ENCODE data around the gene SUCLG2.
A peak's percentile ranks its signal among the peaks of the same experiment; 100 is the strongest.

Gene SUCLG2, protein sequence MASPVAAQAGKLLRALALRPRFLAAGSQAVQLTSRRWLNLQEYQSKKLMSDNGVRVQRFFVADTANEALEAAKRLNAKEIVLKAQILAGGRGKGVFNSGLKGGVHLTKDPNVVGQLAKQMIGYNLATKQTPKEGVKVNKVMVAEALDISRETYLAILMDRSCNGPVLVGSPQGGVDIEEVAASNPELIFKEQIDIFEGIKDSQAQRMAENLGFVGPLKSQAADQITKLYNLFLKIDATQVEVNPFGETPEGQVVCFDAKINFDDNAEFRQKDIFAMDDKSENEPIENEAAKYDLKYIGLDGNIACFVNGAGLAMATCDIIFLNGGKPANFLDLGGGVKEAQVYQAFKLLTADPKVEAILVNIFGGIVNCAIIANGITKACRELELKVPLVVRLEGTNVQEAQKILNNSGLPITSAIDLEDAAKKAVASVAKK

DNA sequence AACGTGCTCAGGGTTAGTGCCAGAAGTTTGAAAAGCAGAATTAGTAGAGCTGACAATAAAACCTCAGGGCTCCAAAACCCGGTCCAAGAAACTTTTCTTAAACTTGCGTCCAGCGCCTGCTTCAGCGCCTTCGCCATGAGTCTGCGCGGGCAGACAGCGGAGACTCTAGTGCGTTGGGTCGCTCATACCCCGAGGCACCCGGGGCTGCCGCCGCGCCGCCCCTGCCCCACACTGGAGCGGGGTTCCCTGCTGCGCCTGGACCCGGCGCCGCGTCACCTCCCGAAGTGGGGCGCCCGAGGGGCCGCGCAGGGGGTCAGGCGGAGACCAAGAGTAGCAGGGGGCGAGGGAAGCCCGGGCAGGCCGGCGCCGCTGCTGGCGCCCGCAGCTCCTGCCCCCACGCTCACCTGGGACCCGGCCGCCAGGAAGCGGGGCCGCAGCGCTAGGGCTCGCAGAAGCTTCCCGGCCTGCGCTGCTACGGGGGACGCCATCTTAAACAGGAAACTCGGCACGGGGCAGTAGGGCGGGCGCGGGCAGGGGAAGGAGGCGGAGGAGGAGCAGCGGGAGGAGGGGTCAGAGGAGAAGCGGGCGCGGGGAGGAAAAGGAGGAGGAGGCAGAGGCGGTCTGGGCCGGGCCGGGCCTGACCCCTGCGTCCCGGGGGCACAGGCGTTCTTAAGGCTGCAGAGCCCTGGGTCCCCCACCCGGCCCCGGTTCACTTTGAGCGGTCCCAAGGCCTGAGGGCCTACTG, at the start of gene SUCLG2:
TSS of gene SUCLG2 (minus strand) at position 514 of the 745 bp plus-strand sequence. CDS start at position 488, 26 bp downstream.
- DNase-seq: peak; percentile 29 to 71

DNA sequence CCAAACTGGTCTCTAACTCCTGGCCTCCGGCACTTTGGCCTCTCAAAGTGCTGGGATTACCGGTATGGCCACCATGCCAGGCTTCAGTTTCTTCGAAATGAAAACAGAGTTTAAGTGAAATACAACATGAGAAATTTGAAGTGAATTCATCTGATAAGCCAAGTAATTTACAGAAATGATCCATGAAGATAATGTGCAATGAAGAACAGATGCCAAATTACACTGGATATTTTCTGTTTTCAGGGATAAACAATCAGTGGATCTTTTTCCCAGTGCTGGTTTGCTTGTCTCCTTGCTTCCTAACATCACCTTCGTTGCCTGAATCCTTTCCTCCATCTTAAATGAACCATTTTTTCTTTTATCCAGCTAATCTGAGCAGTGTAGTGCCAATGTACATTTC, 46.2 kb upstream of the SUCLG2 start:
- DNase-seq: no peak

DNA sequence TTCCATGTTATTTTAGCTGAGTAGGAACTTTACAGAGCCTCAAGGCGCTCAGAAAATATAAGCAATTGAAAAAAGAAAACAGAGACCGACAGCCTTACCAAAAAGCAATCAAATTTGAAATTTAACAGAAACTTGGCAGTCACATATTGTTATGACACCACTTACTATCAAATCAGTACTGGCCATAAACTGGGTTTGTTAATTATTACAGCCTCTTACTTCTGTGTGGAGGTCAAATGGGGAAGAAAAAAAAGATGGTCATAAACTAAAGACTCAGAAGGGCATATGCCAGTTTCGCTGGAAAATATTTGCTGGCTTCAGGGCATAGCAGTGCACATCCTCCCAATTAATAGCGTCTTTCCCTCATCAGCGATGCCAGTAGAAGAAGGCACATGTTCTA, 45.5 kb upstream of the SUCLG2 start:
- DNase-seq: no peak

DNA sequence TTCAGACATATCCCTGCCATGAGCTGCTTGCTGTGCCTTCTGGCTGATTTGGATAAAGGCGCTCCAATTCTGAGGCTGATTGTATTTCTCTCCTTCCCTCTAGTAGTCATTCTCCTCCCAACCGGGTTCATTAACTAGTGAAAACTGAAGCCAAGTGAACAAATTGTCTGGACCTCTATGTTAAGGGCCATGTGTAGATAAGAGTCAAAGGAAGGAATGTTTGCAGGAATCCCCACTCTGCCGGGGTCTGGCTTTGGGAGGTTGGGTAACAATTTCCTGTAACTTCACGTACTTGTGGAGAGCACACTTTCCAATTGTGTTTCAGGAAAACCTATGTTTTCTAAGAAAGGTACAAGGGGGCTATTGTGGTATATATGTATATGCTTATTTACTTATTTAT, 38.2 kb upstream of the SUCLG2 start:
- DNase-seq: no peak

DNA sequence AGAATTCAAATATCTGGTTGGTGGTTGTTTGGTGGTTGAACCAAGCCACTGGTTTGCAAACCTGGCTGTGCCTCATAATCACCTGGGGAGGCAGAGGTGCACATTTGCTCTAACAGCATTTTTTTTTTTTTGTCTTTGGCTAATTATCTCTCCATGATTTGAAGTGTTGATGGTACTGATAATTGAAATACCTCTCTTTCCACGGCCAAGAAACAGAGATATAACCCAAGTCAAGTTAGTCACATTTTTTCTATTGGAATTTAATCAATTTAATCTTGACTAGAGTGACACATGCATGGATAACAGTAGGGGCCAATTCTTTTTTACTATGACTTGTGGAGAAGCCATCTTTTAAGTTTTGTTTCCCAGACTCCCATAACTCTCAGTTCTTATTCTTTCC, 37.5 kb upstream of the SUCLG2 start:
- DNase-seq: no peak

DNA sequence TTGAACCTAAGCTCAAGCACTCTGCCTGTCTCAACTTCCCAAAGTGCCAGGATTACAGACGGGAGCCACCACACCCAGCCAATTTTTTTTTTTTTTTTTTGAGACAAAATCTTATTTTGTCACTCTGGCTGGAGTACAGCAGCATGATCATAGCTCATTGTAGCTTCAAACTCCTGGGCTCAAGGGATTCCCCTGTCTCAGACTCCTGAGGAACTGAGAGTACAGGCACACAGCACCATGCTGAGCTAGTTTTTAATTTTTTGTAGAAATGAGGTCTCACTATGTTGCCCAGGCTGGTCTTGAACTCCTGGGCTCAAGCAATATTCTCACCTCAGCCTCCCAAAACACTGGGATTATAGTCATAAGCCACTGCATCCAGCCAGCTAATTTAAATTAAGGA, 36.8 kb upstream of the SUCLG2 start:
- no peak for DNase-seq

DNA sequence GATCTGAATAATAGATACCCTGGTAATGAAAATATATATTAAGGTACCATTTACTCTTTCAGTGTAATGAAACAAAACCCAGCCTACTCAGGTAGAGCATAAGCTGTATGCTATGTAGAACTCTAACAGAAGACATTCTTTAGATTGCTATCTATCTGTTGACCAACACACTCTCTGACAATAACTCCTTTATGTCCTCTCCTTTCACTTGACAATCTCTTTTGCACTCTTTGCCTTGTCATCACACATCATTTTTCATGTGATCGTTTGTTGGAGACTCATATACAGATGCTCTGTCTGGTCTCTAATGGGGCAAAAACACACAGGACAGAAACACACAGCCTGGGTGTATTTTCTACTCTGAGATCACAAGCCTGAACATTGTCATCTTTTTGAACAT, 35.4 kb upstream of the SUCLG2 start:
- no peak for DNase-seq

DNA sequence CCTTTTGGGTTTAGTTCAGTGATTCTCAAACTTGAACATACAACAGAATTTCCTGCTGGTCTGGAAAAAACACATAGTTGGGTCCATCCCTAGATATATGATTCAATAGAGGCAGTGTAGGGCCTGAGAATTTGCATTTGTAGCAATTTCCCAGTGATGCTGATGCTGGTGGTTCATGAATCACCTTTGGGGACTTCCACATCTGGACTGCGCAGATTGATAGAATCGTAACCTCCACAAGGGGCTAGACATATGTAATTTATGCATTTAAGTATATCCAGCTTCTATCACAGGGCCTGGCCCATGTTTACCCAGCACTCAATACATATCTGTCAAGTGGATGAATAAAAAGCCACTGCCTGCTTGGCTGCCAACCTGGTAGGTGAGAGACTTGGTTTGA, 33.8 kb upstream of the SUCLG2 start:
- no peak for DNase-seq

DNA sequence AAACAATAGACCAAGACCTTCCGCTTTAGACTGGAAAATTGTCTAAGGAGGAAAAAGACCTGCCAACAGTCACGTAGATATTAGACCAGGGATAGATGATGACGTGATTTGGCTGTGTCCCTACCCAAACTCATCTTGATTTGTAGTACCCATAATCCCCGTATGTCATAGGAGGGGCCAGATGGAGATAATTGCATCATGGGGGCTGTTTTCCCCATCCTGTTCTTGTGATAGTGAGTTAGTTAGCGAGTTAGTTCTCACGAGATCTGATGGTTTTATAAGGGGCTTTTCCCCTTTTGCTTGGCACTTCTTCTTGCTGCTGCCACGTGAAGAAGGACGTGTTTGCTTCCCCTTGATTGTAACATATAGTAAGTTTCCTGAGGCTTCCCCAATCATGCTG, 31.7 kb upstream of the SUCLG2 start:
- no peak for DNase-seq

DNA sequence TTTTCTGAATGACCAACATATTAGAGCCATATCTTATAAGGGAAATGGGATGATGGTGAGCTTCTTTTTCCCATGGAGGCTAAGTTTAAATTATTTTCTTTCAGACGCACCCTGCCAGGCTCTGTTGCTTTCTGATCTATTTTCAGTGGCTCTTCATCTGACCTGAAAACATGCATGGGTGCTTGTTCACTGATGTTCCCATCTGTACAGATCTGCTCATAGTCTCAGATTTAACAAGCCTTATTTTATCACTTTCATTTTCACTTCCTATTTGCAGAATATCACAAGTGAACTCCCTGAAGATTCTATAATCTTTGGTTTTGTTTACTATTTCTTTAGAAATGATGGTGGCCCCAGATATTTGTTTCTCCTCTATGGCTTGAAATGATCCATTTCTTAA, 31.1 kb upstream of the SUCLG2 start:
- no peak for DNase-seq

DNA sequence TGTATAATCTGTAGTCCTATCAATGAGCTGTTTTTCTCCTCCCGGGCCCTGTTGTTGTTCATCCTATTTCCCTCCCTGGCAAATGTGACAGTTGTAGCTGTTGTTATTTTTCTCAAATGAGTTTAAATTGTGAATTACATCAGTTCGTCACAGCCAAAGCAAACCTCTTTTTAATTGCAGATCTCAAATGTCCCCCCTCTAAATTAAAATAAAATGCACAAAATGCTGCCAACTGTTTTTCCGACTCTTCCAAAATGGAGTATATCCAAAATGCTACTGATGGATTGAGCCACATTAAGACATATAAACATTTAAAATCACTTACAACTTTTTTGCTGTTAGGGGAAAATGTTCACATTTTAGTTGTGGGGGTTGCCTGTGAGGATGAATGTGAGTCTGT, 29.8 kb upstream of the SUCLG2 start:
- DNase-seq: no peak

DNA sequence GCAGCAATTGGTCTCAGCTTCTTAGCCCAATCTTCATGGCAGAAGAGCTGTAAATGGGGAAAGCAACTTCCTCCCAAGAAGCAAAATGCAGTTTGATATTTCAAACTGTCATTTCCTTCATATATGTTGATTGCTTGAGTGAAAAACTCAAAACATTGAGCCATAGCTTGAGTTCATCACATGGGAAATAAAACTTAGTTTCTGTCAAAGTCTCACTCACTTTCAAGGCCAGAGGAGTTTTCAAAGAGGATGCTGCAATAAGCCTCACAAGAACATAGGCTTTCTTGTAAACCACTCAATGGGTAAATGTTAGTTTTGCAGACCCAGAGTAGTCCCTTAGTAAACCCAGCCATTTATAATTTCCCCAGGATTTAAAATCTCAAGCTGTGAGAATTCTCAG, 29.1 kb upstream of the SUCLG2 start:
- DNase-seq: no peak

DNA sequence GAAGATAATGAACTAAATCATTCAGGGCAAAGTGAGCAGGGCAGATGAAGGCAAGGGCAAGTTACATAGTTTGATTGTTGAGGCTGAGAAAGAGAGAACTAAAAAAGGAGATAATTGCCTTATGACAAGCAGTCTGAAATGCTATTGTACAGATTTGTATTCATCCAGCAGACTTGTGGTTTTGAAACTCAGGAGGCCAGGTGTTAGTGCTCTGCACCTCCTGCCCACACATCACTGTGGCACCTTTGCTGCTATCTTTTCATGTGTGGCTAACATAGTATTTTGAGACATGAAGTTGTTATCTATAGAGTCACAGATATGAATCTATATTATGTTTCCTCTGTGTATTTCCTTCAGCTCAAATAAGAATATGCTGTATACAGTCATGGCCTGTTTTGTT, 24.3 kb upstream of the SUCLG2 start:
- DNase-seq: no peak

DNA sequence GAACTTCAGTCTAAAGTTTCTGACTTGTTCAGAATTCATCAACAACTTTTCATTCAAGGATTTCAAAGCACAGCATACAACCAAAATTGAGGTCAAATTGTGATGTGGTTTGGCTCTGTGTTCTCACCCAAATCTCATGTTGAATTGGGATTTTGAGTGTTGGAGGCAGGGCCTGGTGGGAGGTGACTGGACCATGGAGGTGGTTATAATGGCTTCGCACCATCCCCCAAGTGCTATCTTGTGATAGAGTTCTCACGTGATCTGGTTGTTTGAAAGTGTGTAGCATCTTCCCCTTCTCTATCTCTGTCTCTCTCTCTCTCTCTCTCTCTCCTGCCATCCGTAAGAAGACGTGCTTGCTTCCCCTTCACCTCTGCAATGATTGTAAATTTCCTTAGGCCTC, 19.6 kb upstream of the SUCLG2 start:
- no peak for DNase-seq

DNA sequence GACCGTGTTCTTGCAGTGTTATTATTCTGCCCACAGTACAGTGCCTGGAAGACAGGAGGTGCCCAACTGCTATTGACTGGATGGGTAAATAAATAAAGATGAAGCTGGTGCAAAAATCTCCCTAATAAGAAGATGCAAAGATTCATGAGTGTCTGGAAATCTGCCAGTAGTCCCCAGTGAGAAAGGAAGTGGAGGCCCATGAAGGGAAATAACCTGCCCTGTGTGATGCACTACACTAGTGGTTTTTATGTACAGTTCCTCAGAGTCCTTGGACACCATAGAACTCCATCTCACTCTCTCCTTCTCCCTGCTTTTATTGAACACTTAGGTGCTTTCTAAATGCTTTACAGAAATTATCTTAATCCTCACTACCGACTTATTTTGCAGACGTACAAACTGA, 8.3 kb upstream of the SUCLG2 start:
- no peak for DNase-seq

DNA sequence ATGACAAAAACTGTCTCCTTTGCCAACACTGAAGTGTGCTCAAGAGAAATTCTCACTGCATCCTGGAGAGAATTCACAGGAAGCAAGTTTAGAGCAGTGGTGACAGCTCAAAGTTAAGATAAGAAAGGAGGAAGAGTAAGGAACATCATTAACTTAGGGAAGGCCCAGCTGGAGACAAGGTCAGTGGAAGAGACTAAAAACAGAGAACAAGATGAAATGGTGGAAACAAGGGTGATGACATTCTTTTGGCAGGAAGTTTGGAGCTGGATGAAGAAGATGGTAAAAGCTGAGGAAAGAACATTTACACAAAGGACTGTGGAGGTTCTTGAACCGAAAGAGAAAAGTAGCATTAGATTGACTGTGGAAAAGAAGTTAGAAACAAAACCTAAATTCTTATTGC, 6.7 kb upstream of the SUCLG2 start:
- no peak for DNase-seq

DNA sequence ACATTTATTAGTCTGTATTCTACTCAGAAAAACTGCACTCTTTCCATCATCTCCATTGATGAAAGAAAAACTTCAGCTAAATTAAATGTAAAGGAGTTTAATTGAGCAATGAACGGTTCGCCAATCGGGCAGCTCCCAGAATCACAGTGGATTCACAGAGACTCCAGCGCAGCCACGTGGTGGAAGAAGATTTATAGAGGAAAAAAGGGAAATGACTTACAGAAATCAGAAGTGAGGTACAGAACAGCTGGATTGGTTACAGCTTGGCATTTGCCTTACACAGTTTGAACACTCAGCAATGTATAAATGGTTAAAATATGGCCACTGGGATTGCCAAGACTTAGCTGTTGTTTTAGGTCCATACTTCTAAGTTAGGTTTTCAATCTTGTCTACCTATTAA, 2.8 kb upstream of the SUCLG2 start:
- DNase-seq: no peak

DNA sequence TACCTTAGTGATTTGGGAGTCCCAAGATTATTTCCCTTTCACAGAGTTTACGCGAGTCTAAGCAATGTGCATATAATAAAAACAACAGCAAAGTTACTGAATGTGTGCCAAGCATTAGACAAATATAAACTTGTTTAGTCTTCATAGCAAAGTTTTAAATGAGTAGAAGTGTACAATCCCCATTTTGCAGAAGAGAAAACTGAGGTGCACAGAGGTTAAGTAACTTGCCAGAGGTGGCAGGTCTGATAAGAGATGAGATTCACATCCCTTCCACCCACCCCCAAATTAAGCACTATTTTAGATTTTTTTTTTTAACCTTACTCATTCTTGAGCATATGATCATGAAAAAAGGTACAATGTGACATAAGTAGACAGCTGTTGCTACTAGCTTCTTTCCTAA, 2.2 kb upstream of the SUCLG2 start:
- no peak for DNase-seq

DNA sequence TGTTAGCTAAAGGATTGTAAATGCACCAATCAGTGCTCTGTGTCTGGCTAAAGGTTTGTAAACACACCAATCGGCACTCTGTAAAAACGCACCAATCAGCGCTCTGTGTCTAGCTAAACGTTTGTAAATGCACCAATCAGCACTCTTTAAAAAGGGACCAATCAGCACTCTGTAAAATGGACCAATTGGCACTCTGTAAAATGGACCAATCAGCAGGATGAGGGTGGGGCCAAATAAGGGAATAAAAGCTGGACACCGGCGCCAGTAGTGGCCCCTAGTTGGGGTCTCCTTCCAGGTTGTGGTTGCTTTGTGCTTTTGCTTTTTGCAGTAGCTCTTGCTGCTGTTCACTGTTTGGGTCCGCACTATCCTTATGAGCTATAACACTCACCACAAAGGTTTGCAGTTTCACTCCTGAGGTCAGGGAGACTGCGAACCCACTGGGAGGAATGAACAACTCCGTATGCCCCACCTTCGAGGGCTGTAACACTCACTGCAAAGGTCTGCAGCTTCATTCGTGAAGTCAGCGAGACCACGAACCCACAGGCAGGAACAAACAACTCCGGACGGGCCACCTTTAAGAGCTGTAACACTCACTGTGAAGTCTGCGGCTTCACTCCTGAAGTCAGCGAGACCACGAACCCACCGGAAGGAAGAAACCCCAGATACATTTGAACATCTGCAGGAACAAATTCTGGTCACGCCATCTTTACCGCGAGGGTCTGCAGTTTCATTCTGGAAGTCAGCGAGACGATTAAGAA, 1.1 kb upstream of the SUCLG2 start:
- DNase-seq: no peak

DNA sequence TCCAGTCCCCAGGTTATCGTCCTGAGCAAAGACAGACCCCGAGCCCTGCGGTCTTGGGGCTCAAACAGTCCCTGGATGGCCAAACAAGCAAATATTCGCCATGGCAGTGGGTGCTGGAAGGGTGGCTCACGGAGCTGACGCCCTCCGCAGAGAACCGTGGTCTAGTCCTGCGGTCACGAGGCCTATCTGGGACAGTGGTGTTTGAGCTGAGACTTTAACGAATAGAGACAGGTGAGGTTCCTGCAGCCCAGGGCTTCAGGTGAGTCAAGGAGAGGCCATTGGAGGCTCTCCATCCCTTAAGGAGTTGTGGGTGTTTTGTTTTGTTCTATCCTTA, 399 bp upstream of the SUCLG2 start:
- no peak for DNase-seq

DNA sequence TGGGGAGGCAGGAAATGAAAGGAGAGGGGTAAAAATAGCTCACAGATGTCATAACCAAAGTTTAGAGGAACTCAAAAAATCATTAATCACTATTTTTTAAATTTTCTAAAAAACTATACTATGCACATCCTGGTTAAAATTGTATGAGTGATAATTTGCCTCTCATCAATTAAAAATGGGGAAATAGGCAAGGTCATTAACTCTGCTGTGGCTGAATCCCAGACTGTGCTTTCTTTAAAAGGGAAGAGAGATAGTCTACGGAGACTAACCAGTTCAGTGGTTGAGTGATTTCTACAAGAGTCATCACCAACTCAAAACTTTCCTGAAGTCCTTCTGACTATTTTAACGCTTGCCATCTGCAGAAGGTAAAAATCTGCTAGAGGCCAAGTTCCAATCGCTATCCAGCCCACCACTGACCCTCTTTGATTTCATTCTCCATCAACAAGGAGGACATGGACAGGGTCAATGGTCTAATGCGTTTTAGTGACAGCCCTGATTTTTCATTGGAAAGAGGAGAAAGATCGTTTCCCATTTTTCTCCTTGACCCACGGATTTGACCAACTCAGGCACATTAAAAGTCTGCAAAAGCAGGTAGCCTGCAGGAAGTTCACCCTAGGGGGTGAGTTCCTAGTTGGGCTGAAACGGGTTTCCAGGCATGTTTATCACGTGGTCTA, 850 bp downstream of the SUCLG2 start:
- no peak for DNase-seq

DNA sequence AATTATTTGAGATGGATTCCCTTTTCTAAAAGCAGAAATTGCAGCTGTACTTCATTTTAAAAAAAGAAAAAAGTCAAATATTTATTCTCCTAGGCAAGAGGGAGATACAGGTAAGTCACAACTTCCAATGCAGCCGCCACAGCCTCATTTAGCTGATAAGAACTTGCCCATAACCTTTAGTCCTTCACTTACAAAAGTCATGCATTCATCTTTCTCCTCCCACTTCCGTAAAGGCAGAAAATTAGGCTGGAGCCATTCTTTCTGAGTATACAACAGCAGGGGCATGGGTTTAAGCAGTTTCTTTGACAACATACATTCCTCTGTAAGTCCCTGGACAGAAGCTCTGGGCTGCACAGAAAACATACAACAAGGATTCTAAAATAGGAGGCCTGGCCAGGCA, 4.3 kb downstream of the SUCLG2 start:
- DNase-seq: no peak

DNA sequence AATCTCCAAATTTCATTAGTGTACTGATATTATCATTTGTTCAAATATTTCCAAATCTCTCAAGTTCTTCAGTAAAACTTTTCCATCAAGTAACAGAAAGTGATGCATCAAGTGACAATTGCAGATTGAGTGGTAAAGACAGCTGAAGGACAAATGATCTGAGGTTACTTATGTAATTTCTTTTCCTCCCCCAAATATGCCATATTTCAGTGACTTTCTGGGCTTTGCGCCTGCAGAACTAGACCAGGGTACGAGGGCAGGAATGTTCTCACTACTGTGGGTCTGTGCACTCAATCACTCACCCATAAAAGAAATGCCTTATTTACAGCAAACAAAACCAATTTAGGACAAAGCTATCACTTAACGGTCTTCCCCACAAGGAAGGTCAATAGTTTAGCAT, 4.7 kb downstream of the SUCLG2 start:
- DNase-seq: no peak
